H54 (cell line): Measurements from ENCODE around the gene MRPL40.

Source experiments
- DNase-seq: peaks from one replicate; pipeline ENCODE4 v3.0.0; 2011; ENCODE audit warnings: low spot score, mixed read lengths; ENCODE audit not compliant: insufficient read length
- FAIRE-seq: peaks from 3 replicates; lab custom pipeline; 2011; peaks lifted over from hg19 to GRCh38; lab: Jason Lieb, UNC
- POLR2A ChIP-seq: IDR thresholded peaks from 2 replicates; pipeline ENCODE4 v1.6.1; 2011; ENCODE audit warnings: low read depth, mild to moderate bottlenecking, low read length

MRPL40 gene

DNA sequence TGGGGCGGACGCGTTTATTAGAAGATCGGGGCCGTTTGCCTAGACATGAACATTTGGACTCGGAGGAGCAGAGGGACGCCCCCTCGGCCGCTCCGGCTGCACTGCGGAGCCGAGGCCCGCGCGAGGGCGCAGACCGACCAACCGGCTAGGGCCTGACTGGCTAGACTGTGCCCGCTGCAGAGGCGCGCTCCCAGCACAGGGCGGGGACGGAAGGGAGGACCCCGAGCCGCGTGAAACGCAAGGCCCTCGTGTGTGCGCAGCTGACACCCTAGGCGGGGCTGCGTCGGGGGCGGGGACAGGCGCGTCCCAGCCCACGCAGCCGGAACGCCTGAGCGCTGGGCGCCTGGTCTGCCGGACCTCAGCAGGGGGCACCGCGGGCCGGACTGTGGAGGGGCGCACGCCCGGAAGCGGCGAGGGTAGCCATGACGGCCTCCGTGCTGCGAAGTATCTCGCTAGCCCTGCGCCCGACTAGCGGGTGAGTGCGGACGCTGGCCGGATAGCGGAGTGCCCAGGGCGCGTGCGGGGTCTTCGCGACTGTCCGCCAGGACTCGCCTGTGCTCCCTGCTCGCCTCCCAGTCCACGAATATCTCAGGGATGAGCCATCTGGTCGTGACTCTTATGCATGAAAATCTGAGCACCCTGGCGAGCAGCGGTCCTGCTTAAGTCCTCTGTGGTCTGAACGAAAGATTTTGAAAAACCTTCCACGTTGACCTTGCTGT, at the start of gene MRPL40:
TSS of gene MRPL40 (plus strand) at position 413 of the 719 bp plus-strand sequence. CDS start at position 423, 10 bp downstream.
- TF ChIP-seq POLR2A, result peak; percentile 78
- peak; percentile 53 for FAIRE-seq

DNA sequence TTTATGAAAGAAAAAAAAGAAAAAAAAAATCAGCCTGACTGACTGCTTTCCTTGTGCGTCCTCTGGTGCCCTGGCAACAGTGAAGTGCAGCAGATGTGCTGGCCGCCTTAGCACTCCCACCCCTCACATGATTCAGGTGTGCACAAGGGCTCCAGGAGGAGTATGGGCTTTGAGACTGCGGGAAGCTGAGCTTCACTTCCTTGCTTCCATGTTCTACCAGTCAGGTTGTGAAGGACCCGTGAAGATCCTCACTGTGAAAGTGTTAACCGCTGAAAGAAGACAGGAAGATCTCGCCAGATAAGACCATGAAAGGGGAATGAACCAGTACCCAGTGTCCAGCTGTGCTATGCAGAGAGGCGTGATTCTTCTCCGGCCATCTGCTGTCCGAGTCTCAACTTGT, 49.1 kb upstream of the MRPL40 start:
- DNase-seq, result no peak
- FAIRE-seq, result no peak
- TF ChIP-seq POLR2A, result no peak

More for the DNA sequence above, at the start of gene MRPL40:
- DNase-seq, result peak; percentile 68

DNA sequence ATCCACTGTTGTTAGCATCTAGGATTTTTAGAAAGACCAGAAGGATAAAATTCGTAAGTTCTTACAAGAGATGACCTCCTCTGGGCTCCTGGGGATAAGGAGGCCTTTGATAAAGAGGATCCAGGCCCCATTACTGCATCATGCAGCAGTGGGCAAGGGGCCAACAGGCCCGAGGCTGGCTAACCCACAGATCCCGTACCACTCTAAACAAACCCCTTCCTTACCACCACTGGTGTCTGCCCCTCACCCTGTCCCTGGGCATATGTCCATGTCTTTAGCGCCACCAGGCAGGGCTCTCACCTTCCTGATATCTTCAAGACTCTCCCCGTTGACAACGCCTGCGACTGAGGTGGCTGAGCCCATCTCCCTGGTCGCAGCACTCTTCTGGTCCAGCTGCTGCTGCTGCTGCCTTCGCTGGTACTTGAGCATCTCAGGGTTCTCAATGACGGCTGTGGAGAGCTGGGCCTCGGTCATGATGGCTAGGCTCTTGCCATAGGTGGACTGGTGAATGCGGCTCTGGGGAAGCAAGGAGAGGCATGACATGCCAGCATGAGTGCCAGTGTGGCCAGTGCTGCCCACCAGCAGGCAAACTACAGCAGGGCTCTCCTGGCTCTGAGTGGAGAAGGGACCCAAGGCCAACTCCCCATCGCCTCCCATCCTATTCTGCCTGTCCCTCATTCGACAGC, 47.0 kb upstream of the MRPL40 start:
- no peak for FAIRE-seq
- DNase-seq, result no peak
- no peak for TF ChIP-seq POLR2A

DNA sequence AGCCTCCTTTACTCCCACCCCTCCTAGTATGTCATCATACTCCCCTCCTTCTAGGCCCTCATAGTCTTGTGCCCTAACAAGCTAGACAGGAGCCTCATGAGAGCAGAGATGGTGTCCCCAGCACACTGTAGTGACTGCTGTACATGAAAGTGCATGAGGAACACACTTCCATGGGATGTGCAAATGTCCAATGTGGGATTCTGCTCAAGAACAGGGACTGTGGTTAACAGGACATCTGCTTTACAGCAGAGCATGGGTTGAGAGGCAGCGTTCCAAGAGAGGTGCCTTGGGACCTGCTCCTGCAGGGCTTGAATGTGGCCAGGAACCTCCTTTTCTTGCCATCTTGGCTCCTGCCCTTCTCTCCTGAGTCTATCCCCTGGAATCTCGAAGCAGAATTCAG, 46.1 kb upstream of the MRPL40 start:
- no peak for TF ChIP-seq POLR2A
- FAIRE-seq (no peak), DNase-seq (no peak)

DNA sequence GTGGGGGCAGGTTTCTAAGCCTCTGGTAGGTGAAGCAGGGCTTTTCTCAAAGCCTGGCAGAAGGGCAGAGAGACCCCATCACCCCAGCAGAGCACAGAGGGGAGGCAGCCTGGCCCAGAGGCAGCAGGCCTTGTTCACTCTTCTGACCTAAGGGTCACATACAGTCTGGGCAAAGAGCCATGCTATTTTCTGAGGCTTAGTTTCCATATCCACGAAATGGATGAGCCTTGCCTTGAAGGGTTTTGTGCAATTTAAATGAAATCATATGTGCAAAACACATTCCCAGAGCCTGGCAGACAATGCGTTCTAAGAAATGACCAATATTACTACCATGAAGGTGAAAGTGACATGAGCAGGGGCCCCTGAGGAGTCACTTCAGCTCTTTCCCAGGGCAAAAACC, 45.3 kb upstream of the MRPL40 start:
- FAIRE-seq (no peak), DNase-seq (no peak)
- TF ChIP-seq POLR2A, result no peak

DNA sequence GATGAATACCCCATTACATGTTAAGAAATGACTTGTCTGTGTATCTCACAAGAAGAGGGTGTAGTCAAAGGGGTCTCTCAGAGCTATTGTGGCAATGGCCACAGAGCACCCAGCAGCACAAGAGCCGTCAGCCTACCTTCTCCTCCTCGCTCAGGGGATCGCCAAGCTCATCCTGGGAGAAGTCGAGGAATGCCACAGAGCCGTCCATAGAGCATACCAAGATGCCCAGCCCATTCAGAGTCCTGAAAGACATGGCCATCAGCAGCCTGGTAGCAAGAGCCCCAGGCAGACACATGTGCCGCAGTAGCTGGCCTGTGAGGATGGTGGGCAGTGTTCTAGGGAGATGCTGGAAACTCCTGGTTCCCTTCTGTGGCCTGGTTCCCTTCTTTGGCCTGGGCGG, 44.8 kb upstream of the MRPL40 start:
- FAIRE-seq (no peak), DNase-seq (no peak)
- TF ChIP-seq POLR2A, result no peak

DNA sequence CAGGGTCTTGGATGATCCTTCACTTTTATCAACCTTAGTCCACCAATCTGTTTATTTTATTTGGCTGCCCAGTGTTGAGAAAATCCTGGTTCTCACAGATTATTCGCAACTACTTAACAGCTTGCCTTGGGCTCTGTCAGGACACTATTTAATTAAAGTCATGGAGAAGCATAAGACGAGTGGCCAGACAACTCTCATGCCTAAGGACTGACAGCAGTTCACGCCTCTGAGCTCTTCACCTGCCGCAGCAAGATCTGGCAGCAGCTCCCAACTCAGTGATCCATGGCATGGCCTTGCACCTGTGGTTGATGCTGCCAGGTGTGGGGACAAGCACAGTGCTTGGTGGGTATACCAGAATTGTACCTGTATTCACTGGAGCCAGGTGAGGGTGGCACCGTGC, 38.6 kb upstream of the MRPL40 start:
- DNase-seq (no peak), FAIRE-seq (no peak)
- no peak for TF ChIP-seq POLR2A

DNA sequence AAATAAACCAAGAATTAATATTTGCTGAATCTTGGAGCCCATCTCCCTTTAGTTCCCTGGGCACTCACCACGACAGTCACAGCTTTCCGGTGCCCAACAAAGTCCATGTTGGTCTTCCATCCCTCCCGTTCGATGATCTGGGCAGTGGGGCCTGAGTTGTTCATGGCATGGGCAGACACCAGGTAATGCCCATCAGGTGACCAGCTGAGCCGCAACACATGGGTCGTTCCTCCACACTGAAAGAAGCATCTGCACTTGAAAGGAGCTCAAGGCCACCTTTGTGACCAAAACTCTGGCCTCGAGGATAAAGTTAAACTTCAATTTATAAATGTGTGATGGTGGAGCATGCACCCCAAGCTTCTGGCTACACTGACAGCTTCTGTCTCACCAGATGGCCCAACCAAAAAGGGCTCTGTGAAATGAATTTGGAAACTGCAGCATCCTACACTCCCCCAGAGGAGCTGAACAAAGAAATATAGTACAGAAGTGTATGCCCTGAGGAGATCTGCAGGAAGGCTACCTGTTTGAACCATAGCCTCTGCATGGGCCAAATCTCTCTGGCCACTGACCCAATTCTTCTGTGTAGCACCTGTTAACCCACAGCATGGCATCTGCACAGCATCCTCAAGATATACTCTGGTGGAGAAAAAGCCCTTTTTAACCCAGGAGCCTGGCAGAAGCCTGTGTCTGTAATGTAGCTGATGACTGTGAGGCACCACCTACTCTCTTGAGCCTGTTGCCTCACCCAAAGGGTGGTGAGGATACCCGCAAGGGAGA, 37.9 kb upstream of the MRPL40 start:
- FAIRE-seq, result no peak
- no peak for TF ChIP-seq POLR2A
- DNase-seq, result no peak

DNA sequence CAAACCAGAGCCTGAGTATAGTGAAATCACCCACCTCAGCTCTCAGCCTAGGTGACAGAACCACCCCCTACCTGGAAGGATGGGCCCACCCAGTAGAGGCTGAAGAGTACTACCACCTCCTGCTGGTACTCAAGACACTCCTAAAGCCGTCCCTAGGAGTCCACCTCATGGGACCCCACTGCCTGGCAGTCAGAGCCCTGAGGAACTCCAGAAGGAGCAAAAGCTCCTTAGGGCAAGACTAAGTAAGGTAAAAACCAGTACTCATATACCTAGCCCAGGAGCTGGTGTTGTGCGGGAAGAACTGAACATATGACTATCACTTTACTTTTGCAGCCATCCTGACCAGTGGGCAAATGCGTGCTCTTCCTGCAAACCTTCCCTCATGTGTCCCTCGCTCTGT, 37.1 kb upstream of the MRPL40 start:
- FAIRE-seq (no peak), DNase-seq (no peak)
- no peak for TF ChIP-seq POLR2A

DNA sequence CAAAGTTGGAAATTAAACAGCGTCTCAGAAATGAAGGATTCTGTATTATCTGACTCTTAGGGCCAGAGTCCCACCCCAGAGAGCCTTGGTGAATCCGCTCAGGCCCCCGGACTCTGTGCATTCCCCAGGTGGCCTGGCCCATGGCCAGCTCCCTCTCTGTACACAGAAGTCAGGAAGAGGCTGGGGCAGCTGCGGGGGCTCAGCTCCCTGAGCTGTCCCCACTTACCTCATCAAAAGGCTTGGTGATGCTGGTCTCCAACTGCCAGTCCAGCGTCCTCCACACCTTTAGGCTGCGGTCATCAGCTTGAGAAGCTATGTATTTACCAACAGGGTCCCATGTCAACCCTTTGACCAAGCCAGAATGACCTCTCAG, 35.8 kb upstream of the MRPL40 start:
- FAIRE-seq (no peak), DNase-seq (no peak)
- TF ChIP-seq POLR2A, result no peak

DNA sequence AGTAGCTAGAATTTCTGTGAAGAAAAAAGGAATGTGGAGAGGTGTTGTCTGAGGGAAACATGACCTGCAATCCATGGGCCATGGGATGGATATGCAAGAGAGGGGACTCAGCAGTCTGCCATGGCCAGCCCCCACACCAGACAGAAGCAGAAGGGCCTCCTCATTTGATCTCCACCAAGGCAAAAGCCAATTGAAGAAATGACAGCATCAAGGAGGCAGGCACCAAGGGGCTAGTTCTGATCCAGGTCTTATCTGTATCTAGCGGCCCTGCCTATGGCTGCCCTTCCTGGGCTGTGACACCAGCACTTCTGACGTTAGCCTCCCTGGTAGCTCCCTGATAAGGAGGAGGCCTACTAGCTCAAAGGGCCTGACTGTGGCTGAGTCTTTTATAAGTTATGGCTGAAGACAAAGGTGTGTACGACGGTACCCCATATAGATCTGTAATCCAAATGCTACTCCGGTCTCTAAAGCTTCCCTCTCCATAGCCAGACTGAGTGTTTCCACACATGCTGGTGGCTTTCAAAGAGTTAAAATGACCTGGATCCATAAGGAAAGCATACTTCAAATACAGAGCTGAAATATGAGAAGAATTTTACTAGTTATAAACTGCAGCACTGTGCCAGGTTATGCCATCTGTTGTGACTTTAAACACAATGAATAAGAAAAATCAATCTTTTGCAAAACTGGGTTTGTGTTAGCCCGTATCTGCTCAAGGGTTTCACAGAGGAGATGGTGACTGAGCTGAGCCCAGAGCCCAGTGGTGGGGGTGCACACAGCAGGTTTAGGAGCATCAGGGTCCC, 35.2 kb upstream of the MRPL40 start:
- TF ChIP-seq POLR2A, result no peak
- FAIRE-seq (no peak), DNase-seq (no peak)

DNA sequence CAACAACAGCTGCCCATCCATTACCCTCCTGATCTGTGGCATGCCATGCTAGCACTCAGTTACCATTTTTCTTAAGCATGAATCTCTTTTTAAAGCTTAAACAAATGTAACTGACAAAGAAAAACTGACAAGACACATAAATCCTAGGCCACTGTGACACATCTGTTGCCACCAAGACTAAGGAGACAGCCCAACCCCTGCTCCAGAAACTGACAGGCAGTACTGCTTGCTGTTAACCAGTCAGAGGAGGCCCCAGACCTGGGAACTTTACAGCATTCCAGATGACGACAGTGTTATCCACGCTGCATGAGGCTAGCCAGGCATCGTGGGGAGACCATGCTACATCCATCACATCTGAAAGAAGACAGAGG, 34.6 kb upstream of the MRPL40 start:
- TF ChIP-seq POLR2A, result no peak
- DNase-seq (no peak), FAIRE-seq (no peak)

DNA sequence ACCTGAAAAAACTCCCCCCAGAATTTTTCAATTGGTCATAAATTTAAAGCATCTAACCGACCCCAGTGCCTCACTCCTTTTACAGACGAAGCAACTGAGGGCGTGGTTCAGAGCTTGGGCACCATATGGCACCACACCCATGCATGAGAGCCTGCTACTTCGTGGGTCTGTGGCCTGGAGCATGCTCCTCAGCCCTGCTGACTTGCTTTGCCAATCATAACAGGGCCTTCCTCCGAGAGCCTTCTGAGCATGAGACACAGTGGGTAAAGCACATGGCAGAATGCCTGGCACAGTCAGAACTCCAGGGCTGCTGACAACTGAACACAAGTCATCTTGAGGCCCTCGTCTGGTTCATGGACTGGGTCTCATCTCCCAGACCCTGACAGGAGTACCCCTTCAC, 34.1 kb upstream of the MRPL40 start:
- no peak for TF ChIP-seq POLR2A
- no peak for DNase-seq
- no peak for FAIRE-seq
